ENCODE measurements around the gene MEPE. TPM values are rescaled to one million over a fixed set of nuclear protein-coding genes. Genes with fewer than 3 reads are reported as not detected.

MEPE gene
- total RNA-seq, 1 experiment from 2014 or later = not detected

GRCh38 chr4:87895964-87896621 lies 63.3 kb downstream of the MEPE start (continued):
- TF ChIP-seq ATF3 (IDR thresholded peaks at IDR 0.05) (no peak), YY1 (IDR thresholded peaks at IDR 0.05; ENCODE audit: extremely low read depth, insufficient replicate concordance, low read depth, low read length) (peak; percentile 32), CBX3 (IDR thresholded peaks at IDR 0.05; ENCODE audit: low read depth) (peak; percentile 96)

Other genes starting within 250 kb of the MEPE start
- gene DSPP, start 224.4 kb upstream of the MEPE start, total RNA-seq (2021; ENCODE audit: unreplicated experiment) = not detected
- gene DMP1, start 182.7 kb upstream of the MEPE start, total RNA-seq (2021; ENCODE audit: unreplicated experiment) = not detected
- not detected for gene IBSP, start 33.4 kb upstream of the MEPE start, total RNA-seq (2021; ENCODE audit: unreplicated experiment)
- gene SPP1, start 142.7 kb downstream of the MEPE start, total RNA-seq (2021; ENCODE audit: unreplicated experiment) = 4.1 TPM
- gene PKD2, start 174.7 kb downstream of the MEPE start, total RNA-seq (2021; ENCODE audit: unreplicated experiment) = 10.1 TPM